ENCODE data around the gene SERGEF.

Gene SERGEF

GRCh38 chr11:17753153-17753552 is 259.7 kb downstream of the SERGEF start:
- no peak for DNase-seq (ENCODE audit: low read depth in 1 of 2, low spot score in 1 of 2)

- DNase-seq (ENCODE audit: low read depth in 1 of 2, low spot score in 1 of 2): no peak
Measured at GRCh38 chr11:17752144-17752543, 260.7 kb downstream of the SERGEF start.

- DNase-seq (ENCODE audit: low read depth in 1 of 2, low spot score in 1 of 2): no peak
Measured at GRCh38 chr11:17751558-17751957, 261.3 kb downstream of the SERGEF start.

- DNase-seq (ENCODE audit: low read depth in 1 of 2, low spot score in 1 of 2): no peak
Measured at GRCh38 chr11:17750801-17751165, 262.1 kb downstream of the SERGEF start.

GRCh38 chr11:17750013-17750800 is 262.6 kb downstream of the SERGEF start:
- DNase-seq (ENCODE audit: low read depth in 1 of 2, low spot score in 1 of 2): no peak

GRCh38 chr11:17748761-17749721 is 263.8 kb downstream of the SERGEF start:
- no peak for DNase-seq (ENCODE audit: low read depth in 1 of 2, low spot score in 1 of 2)

GRCh38 chr11:17748044-17748443 is 264.8 kb downstream of the SERGEF start:
- DNase-seq (ENCODE audit: low read depth in 1 of 2, low spot score in 1 of 2): no peak

GRCh38 chr11:17747131-17747955 is 265.5 kb downstream of the SERGEF start:
- DNase-seq (ENCODE audit: low read depth in 1 of 2, low spot score in 1 of 2): no peak

- DNase-seq (ENCODE audit: low read depth in 1 of 2, low spot score in 1 of 2): no peak
Measured at GRCh38 chr11:17746096-17746495, 266.8 kb downstream of the SERGEF start.

- no peak for DNase-seq (ENCODE audit: low read depth in 1 of 2, low spot score in 1 of 2)
Measured at GRCh38 chr11:17745023-17745772, 267.6 kb downstream of the SERGEF start.

- DNase-seq (ENCODE audit: low read depth in 1 of 2, low spot score in 1 of 2): no peak
Measured at GRCh38 chr11:17744151-17744940, 268.5 kb downstream of the SERGEF start.

GRCh38 chr11:17743808-17744119 is 269.1 kb downstream of the SERGEF start:
- no peak for DNase-seq (ENCODE audit: low read depth in 1 of 2, low spot score in 1 of 2)

- DNase-seq (ENCODE audit: low read depth in 1 of 2, low spot score in 1 of 2): no peak
Measured at GRCh38 chr11:17743026-17743807, 269.6 kb downstream of the SERGEF start.

GRCh38 chr11:17742019-17742418 is 270.8 kb downstream of the SERGEF start:
- no peak for DNase-seq (ENCODE audit: low read depth in 1 of 2, low spot score in 1 of 2)

- DNase-seq (ENCODE audit: low read depth in 1 of 2, low spot score in 1 of 2): no peak
Measured at GRCh38 chr11:17741487-17741886, 271.4 kb downstream of the SERGEF start.

- no peak for DNase-seq (ENCODE audit: low read depth in 1 of 2, low spot score in 1 of 2)
Measured at GRCh38 chr11:17740649-17741235, 272.1 kb downstream of the SERGEF start.

GRCh38 chr11:17739945-17740338 is 272.9 kb downstream of the SERGEF start:
- DNase-seq (ENCODE audit: low read depth in 1 of 2, low spot score in 1 of 2): no peak

GRCh38 chr11:17738151-17738973 is 274.5 kb downstream of the SERGEF start:
- no peak for DNase-seq (ENCODE audit: low read depth in 1 of 2, low spot score in 1 of 2)
